ENCODE results near the gene POC1B.

POC1B gene

DNA sequence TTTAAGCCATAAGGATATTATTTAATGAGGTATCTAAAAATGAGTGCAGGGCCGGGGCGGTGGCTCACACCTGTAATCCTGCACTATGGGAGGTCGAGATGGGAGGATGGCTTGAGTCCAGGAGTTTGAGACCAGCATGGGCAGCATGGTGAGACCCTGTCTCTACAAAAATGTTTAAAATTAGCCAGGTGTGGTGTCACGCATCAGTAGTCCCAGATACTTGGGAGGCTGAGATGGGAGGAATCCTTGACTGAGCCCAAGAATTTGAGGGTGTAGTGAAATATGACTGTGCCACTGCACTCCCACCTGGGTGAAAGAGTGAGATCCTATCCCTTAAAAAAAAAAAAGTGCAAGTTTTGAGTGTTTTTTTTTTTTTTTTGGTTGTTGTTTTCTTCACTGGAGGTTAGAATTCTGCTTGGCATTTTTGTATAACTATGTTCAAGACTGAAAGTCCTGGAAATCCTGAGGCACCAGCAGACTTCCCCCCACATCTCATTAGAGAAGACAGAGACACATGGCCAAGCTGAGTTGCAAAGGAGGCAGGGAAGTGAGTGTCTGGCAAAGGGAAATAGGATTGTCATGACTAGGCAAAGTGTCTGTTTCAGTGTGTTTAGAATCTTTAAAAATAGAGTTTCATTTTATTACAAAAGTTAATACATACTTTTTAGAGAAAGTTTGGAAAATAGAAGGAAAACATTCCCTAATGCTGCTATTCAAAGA is 120.1 kb downstream of the POC1B start:
- no peak for DNase-seq (ENCODE audit: low read depth)

DNA sequence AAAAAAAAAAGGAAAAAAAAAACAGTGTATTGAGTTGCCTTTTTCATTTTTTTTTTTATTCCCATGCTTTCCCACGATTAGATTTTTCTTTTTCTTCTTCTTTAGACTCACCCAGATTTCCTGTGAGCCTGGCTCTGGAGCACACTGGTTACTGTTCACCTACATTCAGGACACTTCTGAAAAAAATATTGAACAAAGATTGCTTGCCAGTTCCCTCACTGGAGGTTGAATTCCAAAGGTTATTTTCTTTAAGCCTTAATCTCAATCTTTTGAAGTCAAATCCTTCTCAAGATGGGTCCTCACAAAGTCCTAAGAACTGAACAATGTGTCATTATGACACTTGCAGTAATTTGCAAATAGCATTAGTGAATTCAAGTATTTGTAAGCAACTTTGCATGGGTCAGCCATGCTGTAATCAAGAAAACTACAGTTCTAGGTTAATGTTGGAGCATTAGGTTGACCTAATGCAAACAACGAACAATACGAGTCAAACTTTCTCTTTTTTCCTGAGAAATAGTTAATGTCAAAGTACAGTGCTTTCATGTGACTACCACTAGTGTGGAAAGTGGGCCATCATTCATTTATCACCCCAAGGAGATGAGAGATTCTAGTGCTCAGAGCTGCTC is 124.3 kb downstream of the POC1B start:
- no peak overlapping the region for H3K4me3 ChIP-seq (ENCODE audit: low read length)
- DNase-seq (ENCODE audit: low read depth): no peak
- TF ChIP-seq, protein P1, sequence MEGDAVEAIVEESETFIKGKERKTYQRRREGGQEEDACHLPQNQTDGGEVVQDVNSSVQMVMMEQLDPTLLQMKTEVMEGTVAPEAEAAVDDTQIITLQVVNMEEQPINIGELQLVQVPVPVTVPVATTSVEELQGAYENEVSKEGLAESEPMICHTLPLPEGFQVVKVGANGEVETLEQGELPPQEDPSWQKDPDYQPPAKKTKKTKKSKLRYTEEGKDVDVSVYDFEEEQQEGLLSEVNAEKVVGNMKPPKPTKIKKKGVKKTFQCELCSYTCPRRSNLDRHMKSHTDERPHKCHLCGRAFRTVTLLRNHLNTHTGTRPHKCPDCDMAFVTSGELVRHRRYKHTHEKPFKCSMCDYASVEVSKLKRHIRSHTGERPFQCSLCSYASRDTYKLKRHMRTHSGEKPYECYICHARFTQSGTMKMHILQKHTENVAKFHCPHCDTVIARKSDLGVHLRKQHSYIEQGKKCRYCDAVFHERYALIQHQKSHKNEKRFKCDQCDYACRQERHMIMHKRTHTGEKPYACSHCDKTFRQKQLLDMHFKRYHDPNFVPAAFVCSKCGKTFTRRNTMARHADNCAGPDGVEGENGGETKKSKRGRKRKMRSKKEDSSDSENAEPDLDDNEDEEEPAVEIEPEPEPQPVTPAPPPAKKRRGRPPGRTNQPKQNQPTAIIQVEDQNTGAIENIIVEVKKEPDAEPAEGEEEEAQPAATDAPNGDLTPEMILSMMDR (conservative IDR thresholded peaks at IDR 0.05; ENCODE audit: low read depth, low read length): no peak

More for the DNA sequence above, 120.1 kb downstream of the POC1B start:
- H3K4me3 ChIP-seq (ENCODE audit: low read length): no peak overlapping the region
- TF ChIP-seq, protein P1 (conservative IDR thresholded peaks at IDR 0.05; ENCODE audit: low read depth, low read length): no peak

DNA sequence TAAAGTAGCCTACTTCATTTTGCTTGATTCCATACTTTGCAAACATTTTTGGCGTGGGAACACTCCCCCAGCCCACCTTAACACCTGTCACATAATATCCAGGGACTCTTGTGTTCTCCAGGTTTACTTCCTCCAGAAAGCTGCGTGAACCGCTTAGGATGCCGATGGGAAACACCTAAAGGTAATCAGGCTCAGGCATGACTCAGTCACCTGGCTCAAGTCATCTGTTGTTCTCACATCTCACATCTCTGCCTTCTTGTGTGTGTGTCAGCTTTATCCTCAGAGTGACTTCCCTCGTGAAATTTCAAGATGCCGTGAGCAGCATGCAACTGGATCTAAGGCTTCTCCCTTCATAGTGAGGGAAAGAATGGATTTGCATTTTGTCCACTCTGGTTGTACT is 125.4 kb downstream of the POC1B start:
- TF ChIP-seq, protein P1 (conservative IDR thresholded peaks at IDR 0.05; ENCODE audit: low read depth, low read length): no peak
- DNase-seq (ENCODE audit: low read depth): no peak
- no peak overlapping the region for H3K4me3 ChIP-seq (ENCODE audit: low read length)

DNA sequence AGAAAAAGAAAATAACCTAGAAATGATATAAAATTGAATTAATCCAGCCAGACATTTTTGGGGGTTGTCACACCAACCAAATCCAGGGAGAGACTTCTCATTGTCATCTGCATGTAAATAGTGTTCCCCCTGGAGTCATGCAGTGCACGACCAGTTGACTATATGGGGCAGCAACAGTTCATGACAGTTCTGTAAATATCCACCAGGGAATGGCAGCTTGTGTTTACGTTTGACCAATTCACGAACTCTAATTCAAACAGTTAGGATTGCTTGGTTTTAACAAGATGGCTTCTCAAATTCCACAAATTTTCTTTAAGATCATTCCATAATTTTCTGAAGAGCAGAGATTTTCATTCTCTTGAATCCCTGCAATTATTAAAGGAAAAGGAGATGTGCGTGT is 130.1 kb downstream of the POC1B start:
- TF ChIP-seq, protein P1 (conservative IDR thresholded peaks at IDR 0.05; ENCODE audit: low read depth, low read length): no peak
- DNase-seq (ENCODE audit: low read depth): no peak
- H3K4me3 ChIP-seq (ENCODE audit: low read length): no peak overlapping the region

DNA sequence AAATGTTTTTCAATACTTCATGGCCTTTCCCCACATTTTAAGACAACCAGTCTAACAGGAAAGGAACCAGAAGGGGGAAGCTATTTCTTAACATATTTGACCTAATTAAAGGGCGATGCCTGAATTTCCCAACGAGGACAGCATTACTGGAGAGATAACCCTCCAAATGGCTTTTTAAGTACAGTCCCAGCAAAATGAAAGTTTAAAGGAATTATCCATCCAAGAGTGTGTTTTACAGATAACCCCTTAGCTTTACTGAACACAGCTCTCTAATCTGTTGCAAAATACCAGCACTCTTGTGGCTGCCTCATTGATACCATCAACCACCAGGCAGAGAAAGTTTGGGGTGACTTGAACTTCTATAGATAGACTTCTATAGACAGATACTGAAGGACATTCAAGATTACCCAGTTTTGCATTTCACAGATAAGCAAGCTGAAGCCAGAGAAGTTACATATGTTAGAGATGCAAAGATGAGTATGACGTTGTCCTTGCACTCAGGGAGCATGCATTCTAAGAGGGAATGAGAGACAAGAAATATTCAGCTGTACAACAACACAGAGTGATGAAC is 132.2 kb downstream of the POC1B start:
- H3K4me3 ChIP-seq (ENCODE audit: low read length): no peak overlapping the region
- TF ChIP-seq, protein P1 (conservative IDR thresholded peaks at IDR 0.05; ENCODE audit: low read depth, low read length): no peak

DNA sequence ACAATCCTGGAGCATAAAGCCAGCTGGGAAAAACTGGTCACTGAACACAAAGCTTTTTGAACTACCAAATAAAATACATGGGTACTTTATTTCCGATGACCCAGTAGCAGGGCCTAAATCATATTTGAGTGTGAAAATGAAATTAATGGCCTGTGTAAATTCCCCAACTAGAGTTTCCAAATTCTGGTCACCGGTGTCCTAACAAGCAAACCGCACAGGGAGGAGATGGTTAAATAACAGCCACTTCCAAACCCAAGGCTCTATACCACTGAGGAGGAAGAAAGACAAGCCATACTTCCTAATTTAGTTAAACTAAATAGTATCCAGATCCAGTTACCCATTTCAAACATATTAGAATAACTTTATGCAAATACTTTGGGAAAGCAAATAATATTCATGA is 133.5 kb downstream of the POC1B start:
- H3K4me3 ChIP-seq (ENCODE audit: low read length): no peak overlapping the region
- DNase-seq (ENCODE audit: low read depth): no peak
- TF ChIP-seq, protein P1 (conservative IDR thresholded peaks at IDR 0.05; ENCODE audit: low read depth, low read length): no peak

More for the DNA sequence above, 132.2 kb downstream of the POC1B start:
- DNase-seq (ENCODE audit: low read depth): no peak
